HG02763 (cell line): ENCODE measurements around the gene DNMT3A.

Experiments used
- ATAC-seq: cut with Tn5 transposase; IDR thresholded peaks from one replicate; pipeline ENCODE4 v1.9.1; 2021; ENCODE audit warnings: mild to moderate bottlenecking, moderate library complexity; ENCODE audit not compliant: unreplicated experiment

Gene DNMT3A

DNA sequence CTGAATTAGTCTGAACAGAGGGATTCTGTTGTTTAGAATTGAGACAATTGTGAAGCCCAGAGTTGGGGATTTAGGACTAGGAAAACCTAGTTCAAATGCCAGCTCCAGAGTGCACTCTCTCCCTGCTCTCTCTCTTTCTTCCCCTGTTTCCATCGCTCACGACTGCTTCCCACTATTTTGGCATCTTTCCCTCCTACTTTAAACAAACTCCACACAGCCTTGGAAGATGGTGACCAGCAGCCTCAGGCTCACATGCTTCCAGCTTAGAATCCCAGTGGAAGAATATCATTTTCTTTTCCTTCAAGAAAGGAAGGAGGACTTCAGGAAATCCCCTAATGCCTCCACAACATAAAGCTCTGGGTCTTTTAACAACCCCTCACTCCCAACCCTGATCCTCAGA lies 6.1 kb upstream of the DNMT3A start:
- ATAC-seq: no peak

DNA sequence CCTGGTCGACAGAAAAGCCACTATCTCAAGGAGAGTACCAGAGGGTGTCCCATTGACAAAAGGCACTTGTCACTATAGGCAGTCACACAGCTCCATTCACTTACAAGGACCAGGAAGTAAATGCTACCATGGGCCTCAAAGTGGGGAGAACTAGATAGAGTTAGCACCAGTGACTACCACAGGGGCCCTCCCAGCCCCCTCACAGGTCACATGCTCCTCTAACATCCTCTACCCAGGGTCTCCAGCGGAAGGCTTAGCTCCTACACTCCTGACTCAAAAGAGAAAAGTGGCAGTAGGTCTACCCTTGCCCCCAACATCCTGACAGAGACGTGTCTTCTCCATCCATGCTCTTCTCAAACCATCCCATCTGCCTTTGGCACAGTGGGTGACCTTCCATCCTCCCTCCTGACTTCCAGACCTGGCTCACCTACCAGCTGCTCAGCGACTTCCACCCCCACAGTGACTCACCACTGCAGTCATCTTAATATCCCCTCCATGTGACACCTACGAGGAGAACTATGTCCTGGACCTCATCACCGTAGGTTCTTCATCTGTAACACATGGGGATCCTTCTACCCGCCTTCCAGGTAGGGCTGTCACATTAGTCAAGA lies 5.6 kb upstream of the DNMT3A start:
- ATAC-seq: no peak

GRCh38 chr2:25343187-25343825 lies 1.6 kb upstream of the DNMT3A start:
- ATAC-seq: no peak

DNA sequence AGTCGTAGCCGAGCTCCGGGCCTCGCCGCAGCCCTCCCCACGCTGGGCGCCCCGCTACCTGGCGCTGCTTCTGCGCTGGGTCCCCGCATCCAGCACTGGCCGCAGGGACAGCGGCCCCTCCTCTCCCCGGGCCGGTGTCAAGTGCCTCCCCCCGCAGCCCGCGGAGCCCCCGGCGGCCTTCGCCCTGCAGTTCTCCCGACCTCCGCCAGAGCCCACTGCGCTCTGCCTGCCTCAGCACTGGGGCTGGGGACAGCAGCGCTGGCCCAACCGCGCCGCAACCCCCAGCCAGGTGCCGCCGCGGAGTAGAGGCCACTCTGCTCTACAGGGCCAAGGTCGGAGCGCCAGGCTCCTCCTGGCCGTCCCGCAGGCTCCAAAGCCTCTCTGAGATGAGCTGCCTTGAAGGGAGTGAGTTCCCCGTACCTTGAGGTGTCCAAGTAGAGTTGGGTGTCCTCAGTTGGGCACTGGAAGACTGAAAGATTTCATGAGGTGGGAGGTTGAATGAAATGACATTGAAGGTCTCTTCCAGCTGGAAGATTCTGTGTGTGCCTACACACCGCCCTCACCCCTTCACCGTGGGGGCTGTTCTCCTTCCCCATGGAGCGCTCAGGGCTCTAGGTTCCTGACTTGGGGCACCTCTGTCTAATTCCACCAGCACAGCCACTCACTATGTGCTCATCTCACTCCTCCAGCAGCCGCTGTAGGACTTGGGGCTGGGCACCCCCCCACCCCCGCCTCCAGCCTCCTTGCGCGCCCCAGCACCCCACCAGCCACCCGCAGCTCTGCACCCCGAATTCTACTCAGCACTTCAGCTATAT lies 854 bp upstream of the DNMT3A start:
- peak; percentile 67 for ATAC-seq

DNA sequence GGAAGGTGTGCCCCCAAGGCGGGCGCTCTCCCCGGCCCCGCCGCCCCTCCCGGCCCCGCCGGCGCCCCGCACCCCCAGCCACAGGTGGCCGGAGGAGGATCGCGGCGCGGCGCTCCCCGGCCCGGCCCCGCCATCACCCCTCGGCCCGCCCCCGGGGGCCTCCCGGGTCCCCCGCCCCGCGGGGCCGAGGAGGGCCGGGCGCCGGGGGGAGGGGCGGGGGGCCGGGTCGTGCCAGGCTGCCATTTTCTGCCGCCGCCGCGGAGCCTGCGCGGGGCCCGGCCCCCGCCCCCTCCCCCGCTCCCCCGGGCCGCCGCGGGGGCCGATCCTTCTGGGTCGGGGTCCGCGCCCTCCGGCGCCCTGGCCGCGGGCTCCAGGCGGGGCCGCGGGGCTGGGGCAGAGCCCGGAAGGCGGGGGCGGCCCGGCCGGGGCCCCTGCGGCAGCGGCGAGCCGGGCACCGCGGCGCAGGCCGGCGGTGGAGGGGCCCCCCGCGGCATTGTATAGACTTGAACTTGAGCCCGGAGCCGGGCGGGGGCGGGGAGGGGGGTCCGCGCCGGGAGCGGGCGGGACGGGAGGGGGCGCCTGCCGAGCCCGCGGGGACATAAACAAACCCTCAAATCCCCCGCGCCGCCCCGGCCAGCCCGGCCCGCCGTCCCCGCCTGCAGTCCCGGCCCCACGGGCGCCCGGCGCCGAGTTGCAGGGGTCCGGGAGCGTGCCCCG lies 556 bp downstream of the DNMT3A start:
- ATAC-seq: peak; percentile 25

DNA sequence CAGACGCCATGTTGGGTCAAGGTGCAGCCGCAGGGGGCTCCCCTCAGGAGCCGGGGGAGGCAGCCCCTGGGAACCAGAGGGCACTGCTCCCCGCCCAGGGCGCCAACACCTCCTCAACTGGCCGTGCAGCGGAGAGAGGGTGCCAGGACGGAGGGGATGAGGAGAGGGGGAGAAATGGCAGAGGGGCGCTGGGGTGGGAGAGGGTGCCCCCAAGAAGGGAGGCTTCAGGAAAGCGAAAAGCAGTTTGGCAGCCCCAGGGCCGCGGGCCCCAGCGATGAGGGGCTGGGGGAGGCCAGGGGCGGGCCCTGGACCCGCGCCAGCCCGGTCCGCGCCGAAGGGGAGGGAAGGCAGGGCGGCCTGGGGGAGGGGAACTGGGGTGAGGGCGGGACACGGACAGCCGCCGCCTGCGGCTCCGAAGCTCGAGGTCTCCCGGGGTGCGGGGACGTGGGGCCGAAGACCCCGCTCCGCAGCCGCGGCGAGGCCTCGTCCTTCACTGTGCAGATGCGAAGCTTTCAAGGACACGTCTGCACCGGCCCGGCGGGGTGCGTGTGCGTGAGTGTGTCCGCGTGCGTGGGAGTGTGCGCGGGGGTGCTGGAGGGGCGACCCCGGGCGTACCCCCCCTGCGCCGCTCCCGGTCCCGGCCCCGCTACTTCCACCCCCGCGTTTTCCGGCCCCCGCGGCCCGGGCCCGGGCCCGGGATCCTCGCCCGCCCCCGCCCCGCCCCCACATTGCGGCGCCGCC lies 1.4 kb downstream of the DNMT3A start:
- no peak for ATAC-seq

GRCh38 chr2:25339791-25340180 lies 1.9 kb downstream of the DNMT3A start:
- no peak for ATAC-seq

GRCh38 chr2:25339211-25339674 lies 2.5 kb downstream of the DNMT3A start:
- ATAC-seq: no peak

DNA sequence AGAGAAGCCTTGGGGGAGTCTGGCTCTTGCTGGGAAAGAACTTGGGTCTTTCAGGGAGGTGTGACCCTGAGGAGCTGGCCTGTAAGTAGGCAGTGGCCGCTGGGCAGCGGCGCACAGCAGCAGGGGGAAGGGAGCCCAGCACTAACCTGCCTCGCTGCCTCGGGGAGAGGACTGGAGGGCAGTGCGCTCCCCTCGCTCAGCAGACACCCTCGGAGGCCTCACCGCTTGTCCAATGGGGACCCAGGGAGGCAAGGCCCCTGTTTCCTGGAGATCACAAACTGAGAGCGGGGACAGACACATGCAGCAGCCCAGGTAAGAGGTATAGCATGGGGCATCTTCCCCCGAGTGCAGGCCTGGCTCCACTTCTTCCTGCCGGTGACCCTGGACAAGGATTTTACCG lies 3.3 kb downstream of the DNMT3A start:
- no peak for ATAC-seq

GRCh38 chr2:25337891-25338290 lies 3.8 kb downstream of the DNMT3A start:
- no peak for ATAC-seq

DNA sequence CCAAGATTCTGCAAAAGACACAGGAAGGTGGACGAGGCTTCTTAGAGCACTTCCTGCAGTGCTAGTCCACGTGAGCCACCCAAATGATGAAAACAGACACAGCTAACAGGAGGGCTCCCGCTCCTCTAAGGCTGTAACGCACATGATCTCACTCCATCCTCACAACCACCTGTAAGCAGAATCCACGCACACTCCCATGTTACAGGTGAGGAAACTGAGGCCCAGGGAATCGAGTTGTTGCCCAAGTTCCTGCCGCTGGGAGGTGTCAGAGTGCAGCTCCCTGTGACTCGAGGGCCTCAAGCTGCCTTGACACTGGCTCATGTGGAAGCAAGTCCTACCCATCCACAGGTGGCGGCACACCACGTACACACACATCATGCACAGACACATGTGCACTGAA lies 4.4 kb downstream of the DNMT3A start:
- ATAC-seq: no peak

GRCh38 chr2:25336383-25336841 lies 5.3 kb downstream of the DNMT3A start:
- no peak for ATAC-seq

GRCh38 chr2:25335971-25336370 lies 5.8 kb downstream of the DNMT3A start:
- no peak for ATAC-seq

GRCh38 chr2:25335204-25335603 lies 6.5 kb downstream of the DNMT3A start:
- no peak for ATAC-seq

GRCh38 chr2:25334482-25334881 lies 7.2 kb downstream of the DNMT3A start:
- no peak for ATAC-seq

GRCh38 chr2:25333981-25334380 lies 7.7 kb downstream of the DNMT3A start:
- no peak for ATAC-seq

DNA sequence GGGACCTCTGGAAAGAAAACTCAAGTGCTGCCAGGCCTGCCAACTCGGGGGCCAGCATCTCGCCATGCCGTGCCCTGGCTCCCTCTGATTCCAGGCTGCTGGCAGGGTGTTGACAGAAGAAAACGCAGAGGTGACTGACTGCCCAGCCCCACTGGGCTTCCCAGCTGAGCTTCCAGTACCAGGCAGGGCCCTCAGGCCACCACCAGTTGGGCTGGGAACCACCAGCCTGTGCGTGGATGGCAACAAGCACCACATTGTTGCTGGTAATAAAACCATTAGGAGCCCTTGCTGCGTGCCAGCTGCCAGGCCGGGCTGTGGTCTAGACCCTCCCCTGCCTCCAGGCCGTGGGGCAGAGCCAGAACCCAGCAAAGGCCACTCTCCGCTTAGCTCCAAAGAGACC lies 9.2 kb downstream of the DNMT3A start:
- ATAC-seq: no peak

DNA sequence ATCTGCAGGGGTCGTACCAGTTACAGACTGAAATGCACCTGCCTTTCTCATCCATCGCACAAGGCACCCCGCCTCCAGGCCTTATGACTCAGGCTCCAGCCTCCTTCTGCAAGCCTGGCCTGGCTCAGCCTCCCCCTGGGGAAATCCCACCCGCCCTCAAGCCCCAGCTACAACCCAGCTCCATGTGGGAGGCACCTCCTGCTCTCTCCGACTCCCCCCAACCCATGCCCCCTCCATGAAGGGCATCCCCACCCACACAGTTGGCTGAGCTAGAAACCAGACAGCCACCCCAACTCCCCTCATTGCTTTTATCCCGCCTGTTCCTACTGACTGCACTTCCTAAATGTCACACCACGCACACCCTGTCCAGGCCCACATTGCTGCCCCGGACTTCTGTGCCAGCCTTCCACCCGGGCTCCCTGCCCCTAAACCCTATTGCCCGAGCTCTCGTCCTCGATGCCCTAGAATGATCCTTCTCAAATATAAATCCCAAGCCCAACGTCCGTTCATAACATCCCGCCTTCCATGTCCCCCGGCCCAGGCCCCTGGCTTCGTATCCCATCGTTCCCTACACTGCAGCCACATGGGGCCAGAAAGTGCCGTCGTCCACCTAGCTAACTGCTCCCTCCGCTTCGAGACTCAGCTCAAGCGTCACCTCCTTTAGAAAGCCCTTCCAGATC lies 9.9 kb downstream of the DNMT3A start:
- ATAC-seq: no peak

GRCh38 chr2:25330937-25331336 lies 10.8 kb downstream of the DNMT3A start:
- ATAC-seq: no peak

DNA sequence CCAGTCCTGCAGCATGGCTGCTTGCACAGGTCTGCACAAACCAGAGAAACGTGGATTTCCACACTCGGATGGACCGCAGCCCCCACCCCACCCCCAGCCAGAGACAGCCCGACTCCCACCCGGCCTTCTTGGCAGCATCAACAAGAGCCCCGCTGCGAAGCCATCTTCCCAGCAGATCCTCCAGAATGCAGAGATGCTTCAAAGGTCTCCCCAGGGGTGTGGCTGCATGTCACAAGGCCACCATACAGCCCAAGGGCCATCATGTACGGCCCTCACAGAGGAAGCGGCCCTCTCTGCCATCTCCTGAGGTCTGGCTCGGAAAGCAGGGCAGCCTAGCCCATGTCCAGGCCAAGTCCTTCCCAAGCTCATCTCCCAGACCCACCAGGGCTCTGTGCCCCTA lies 11.5 kb downstream of the DNMT3A start:
- no peak for ATAC-seq
